GM18508 (cell line): ENCODE measurements around the gene THAP5.

Experiments
- ATAC-seq: cut with Tn5 transposase; IDR thresholded peaks from one replicate; pipeline ENCODE4 v1.9.1; 2021; ENCODE audit warnings: moderate number of reproducible peaks; ENCODE audit not compliant: insufficient read depth, unreplicated experiment

The THAP5 gene

DNA sequence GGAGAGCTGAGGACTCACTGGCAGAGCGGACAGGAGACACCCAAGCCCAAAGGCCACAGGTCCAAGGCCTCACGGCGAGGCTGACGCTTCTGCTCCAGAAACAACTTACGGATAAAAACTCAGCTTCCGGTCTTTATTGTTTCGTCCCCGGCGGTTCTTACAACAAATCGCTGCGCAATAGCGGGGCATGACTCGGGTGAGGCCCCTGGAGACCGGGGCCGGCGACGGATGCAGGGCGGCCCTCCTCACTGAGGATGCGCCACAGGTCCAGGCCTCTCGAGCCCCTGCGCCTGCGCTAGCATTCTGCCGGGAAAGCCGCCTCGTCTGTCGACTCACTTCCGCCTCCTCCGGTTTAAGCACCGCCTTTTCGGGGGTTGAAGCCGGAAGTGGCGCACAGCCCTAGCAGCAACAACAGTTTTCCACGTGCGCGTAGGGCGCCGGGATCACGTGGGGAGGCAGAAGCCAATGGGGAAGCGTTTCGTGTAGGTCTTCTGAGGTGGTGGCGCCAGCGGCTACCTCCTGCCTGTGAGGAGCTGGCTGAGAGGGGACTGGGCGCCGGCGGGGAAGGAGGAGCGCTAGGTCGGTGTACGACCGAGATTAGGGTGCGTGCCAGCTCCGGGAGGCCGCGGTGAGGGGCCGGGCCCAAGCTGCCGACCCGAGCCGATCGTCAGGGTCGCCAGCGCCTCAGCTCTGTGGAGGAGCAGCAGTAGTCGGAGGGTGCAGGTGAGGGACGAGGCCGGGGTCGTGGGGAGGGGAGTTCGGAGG is at the start of gene THAP5, which contains the start of gene DNAJB9:
Gene THAP5, minus strand, starts transcription at position 326 of the 765 bp plus-strand sequence. Its CDS starts 137 bp downstream, at position 189.
Gene DNAJB9, plus strand, starts transcription at position 494 of the 765 bp plus-strand sequence. CDS start 1,853 bp downstream, outside the sequence.
- peak; percentile 92 for ATAC-seq

- no peak for ATAC-seq
These were observed 48.5 kb upstream of the THAP5 start for GRCh38 chr7:108618056-108618455.

- ATAC-seq, result no peak
These were observed 45.4 kb upstream of the THAP5 start for GRCh38 chr7:108614896-108615295.

- no peak for ATAC-seq
These were observed 44.5 kb upstream of the THAP5 start for GRCh38 chr7:108613949-108614381.

DNA sequence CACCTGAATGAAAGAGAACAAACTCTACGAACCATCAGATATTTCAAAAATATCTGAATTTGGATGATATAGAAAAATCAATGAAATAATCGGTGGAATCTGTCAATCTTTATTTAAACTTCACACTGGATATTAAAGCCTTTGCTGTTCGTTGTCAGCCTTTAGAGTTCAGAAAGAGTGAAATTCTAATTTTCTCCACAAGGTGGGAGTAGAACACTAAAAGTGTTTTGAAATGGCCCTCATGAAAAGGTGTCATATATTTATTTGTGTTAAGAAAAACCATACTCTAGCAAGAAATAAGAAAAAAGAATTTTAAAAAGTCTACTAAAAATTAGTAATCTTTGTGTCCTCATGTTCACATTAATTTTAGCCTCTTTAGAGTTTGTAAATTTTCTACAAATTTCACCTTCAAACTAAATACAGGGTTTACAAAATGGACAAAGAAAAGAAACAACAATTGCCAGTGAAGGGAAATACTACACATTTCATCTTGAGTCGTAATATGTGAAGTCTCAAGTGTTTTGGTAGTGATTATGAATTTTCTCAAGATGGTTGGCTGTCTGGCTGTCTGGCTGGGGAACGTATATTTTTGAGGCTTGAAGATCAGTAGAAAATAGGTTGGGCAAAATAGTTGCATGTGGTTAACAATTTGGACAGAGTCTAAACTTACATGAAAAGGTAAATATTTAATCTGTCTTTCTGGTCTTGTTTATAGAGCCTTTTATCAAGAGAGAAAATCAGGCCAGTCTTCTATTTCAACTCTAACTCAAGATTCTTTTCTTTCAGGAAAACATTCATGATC is 43.8 kb upstream of the THAP5 start:
- ATAC-seq, result peak; percentile 75

- no peak for ATAC-seq
These were observed 41.8 kb upstream of the THAP5 start for GRCh38 chr7:108611268-108611667.

DNA sequence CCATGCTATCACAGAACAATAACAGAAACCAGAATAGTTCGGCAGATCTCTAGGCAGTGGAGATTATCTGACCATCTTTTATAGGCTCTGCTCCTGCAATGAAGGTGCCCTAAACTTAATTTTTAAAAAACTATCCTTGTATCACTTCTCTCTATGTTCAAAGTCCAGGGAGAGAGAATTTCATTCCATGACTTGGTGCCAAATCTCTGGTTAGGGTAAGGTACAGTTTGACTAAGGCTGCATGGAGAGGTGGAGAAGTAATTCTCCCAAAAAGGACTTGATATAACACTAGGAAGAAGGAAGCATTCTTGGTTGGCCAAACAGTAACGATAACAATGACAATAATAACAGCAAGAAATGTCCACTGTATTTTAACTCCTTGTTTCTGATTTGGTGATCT is 40.1 kb upstream of the THAP5 start:
- no peak for ATAC-seq

- no peak for ATAC-seq
These were observed 36.2 kb upstream of the THAP5 start for GRCh38 chr7:108605559-108606201.

DNA sequence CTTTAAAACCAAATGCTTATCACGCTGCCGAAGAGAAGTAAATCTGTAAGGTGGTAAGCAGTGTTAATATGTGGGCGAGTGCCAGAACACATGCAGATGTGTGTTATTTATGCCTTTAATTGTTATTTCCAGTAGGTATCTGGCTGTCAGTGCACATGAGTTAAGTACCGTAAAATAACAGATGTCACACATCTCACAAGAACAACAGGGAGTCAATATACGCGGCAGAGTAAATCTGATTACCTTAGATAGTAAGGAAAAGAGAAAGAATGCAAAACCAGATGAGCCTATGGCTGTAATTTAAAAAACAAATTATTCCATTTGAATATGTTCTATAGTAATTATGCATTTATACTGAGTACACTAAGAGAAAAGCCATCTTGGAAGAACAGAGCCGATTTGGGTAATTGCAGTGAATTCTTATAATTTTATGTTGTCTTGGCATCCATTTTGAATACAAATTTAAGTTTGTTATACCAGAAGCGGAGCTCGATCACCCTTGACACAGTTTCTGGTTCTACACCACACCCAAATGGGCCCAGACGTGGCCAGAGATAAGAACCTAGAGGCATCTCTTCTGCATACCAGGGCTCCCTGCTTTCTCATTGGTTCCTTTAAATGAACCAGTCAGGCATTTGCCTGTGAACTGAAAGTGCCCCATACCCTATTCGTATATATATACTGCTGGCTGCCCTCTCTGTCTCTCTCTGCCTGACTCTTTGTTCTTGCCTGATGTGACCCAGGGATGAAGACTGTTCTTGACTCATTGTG is 35.0 kb upstream of the THAP5 start:
- no peak for ATAC-seq

DNA sequence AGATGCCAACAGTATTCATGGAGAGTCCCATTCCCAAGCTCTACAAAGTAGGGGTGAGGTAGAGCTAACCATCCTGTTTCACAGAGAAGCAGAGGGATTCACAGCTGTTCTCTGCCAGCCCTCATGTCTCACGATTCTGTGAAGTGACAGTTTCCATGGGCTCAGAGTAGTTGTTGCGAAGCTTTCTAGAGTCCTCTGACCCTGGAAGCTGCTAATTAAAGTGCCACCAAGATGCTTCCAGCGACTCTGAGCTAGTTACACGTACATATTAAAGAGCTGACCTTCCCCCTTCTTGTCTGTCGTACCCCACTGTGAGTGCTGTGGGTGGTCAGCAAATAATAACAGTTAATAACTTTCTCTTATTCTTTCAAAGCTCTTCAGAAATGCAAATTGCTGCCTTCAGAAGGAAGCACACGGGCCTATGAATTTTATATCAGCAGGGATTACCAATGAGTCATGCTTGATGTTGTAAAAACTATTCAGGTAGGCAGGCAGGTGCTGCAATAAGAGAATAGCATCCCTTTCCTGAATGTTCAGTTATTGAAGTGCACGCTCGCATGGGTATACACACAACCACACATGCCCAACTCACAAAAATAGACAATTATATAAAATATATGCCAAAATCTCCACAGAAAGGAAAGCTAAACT is 34.3 kb upstream of the THAP5 start:
- ATAC-seq, result no peak

- no peak for ATAC-seq
These were observed 30.9 kb upstream of the THAP5 start for GRCh38 chr7:108600399-108600798.

DNA sequence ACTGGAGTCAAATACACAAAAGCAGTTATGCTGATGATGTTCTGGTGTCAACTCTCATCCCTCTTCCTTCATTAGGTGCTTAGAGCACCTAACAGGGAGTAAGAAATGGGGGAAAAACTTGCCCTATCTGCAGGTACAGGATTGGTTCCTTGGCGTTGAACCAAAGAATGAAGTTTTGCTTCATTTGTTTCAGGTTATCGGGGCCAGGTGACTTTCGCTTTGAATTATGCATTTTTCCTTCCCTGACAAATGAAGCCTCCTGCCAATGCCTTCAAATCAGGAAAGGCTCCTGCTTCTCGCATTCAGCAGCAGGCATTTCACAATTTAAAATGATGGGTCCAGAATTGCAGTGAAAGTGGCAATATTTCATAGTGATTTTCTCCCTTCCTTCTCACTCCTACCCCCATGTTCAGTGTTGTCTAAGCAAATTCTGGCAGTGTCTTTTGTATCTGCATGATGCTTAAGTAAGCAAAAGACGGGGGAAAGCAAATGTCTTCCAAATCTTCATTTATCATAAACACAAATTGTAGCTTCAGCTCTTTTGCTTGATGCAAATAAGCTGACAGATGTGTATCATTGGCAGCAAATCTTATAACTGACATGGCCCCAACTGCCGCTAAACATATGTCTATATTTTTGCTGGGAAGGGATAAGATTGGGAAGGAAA is 29.5 kb upstream of the THAP5 start:
- no peak for ATAC-seq

DNA sequence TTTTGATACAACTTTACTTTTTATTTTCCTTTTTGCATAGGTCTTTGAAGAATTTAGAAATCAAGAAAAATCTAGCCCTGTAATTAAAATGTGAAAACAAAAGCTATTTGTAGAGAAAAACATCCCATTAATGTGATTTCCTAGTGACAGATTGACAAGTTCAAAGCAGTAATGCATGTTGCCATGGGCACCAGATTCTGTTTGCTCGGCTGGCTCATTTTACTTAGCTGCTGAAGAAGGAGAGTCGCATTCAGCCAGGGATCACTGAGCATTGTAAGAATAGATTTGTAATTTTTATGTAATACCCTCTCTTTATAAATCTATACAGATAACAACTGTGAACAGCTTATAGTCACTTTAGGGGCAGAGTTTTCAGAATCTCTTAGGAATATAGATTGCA is 28.6 kb upstream of the THAP5 start:
- no peak for ATAC-seq

GRCh38 chr7:108596560-108596959 is 27.1 kb upstream of the THAP5 start:
- no peak for ATAC-seq

GRCh38 chr7:108592646-108593201 is 23.2 kb upstream of the THAP5 start:
- no peak for ATAC-seq

- ATAC-seq, result no peak
These were observed 21.1 kb upstream of the THAP5 start for GRCh38 chr7:108590606-108591005.

GRCh38 chr7:108589874-108590273 is 20.4 kb upstream of the THAP5 start:
- no peak for ATAC-seq

DNA sequence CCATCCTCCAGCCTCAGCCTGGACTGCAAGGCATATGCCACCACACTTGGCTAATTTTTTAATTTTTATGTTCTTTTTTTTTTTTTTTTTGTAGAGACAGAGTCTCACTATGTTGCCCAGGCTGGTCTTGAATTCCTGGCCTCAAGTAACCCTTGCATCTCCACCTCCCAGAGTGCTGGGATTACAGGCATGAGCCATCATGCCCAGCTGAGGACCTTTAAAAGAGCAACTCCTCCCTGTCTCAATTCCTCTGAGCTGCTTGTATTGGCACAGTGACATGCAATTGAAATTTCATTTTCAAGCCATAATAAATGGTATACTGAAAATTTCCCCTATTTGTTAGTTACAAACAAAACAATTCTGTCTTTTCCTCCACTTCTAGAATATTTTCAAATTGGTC is 19.7 kb upstream of the THAP5 start:
- ATAC-seq, result no peak

DNA sequence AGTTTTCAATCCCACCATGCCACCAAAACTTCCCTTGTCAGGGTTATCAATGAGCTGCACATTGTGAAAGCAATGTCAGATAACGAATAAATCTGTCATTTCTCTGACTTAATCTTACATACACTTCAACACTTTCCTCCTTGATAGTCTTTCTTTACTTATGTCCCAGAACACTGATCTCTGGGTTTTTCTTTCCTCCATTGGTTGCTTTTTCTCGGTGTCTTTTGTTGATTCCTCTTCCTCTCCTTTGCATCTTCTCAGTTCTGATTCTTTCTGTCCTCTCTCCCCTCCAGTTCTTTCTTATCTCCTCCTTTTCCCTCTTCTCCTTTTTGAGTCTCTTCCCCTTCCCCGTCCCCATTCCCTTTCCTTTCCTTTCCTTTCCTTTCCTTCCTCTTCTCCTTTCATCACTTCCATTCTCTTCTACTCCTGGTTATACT is 16.8 kb upstream of the THAP5 start:
- ATAC-seq, result no peak
